Mammary epithelial cell (primary cell): ENCODE measurements around the gene NPNT.

Source experiments
- CTCF ChIP-seq, 2 donors: IDR thresholded peaks in 1 of 2; conservative IDR thresholded peaks in 1 of 2; 2 replicates each; pipeline ENCODE4 v1.5.1; 2011 to 2012; ENCODE audit warnings: inconsistent platforms in 2 of 2, low read length in 2 of 2, mild to moderate bottlenecking in 2 of 2, control low read depth in 1 of 2, low read depth in 1 of 2; ENCODE audit not compliant: insufficient read depth in 1 of 2; ENCODE audit errors: extremely low read depth in 1 of 2
- EZH2 ChIP-seq: IDR thresholded peaks from 2 replicates; pipeline ENCODE4 v1.6.1; 2012; ENCODE audit warnings: low read length, inconsistent platforms, borderline replicate concordance

GRCh38 chr4:105976915-105977314 is 81.6 kb downstream of the NPNT start:
- TF ChIP-seq EZH2 (no peak), CTCF (conservative IDR thresholded peaks at IDR 0.05 in 1 of 2, IDR thresholded peaks at IDR 0.05 in 1 of 2; ENCODE audit: extremely low read depth in 1 of 2, insufficient read depth in 1 of 2, low read depth in 1 of 2, low read length in 2 of 2) (no peak)
